Measurements from ENCODE around the gene SDHD.
A peak's percentile ranks its signal among the peaks of the same experiment; 100 is the strongest.

SDHD gene

GRCh38 chr11:112100462-112100861 lies 13.8 kb downstream of the SDHD start:
- no peak for DNase-seq (ENCODE audit: low read depth in 2 of 2)

- DNase-seq (ENCODE audit: low read depth in 2 of 2): no peak
Measured at GRCh38 chr11:112103446-112103845, 16.8 kb downstream of the SDHD start.

GRCh38 chr11:112106070-112106469 lies 19.4 kb downstream of the SDHD start:
- DNase-seq (ENCODE audit: low read depth in 2 of 2): no peak

- no peak for DNase-seq (ENCODE audit: low read depth in 2 of 2)
Measured at GRCh38 chr11:112113539-112114457, 27.1 kb downstream of the SDHD start.

- DNase-seq (ENCODE audit: low read depth in 2 of 2): no peak
Measured at GRCh38 chr11:112114460-112114859, 27.8 kb downstream of the SDHD start.

- DNase-seq (ENCODE audit: low read depth in 2 of 2): no peak
Measured at GRCh38 chr11:112115386-112115785, 28.7 kb downstream of the SDHD start.

- DNase-seq (ENCODE audit: low read depth in 2 of 2): peak in 1 of 2 donors; percentile 6
Measured at GRCh38 chr11:112118176-112118575, 31.5 kb downstream of the SDHD start.

GRCh38 chr11:112121981-112122615 lies 35.4 kb downstream of the SDHD start:
- no peak for DNase-seq (ENCODE audit: low read depth in 2 of 2)

GRCh38 chr11:112123129-112123528 lies 36.5 kb downstream of the SDHD start:
- DNase-seq (ENCODE audit: low read depth in 2 of 2): no peak

- DNase-seq (ENCODE audit: low read depth in 2 of 2): no peak
Measured at GRCh38 chr11:112127056-112127455, 40.4 kb downstream of the SDHD start.

GRCh38 chr11:112128483-112129121 lies 41.9 kb downstream of the SDHD start:
- no peak for DNase-seq (ENCODE audit: low read depth in 2 of 2)

GRCh38 chr11:112129656-112130055 lies 43.0 kb downstream of the SDHD start:
- DNase-seq (ENCODE audit: low read depth in 2 of 2): no peak

GRCh38 chr11:112132737-112133136 lies 46.1 kb downstream of the SDHD start:
- no peak for DNase-seq (ENCODE audit: low read depth in 2 of 2)

GRCh38 chr11:112134473-112134872 lies 47.8 kb downstream of the SDHD start:
- no peak for DNase-seq (ENCODE audit: low read depth in 2 of 2)

- DNase-seq (ENCODE audit: low read depth in 2 of 2): no peak
Measured at GRCh38 chr11:112143597-112143996, 56.9 kb downstream of the SDHD start.
